Heart left ventricle (tissue), 16 donors: Measurements from ENCODE around the gene CHST9. TPM values are rescaled to one million over a fixed set of nuclear protein-coding genes. Genes with fewer than 3 reads are reported as not detected.

ENCODE experiments used
- ATAC-seq, 4 donors: fragments of 200-7000 bp; cut with Tn5 transposase; one replicate each; pipeline ENCODE4 v1.9.1; 2020 to 2022; ENCODE audit warnings: moderate library complexity in 4 of 4, mild to moderate bottlenecking in 3 of 4, moderate number of reproducible peaks in 1 of 4
- DNase-seq, 5 donors: peaks; one replicate each; pipeline ENCODE4 v3.0.0-alpha.2; 2020
- H3K27ac ChIP-seq, 12 donors: fragments of 200-600 bp; sonication (generic) in 4 of 12; one replicate each; pipeline versions ENCODE4 v1.5.0 to v1.8.0; 2016 to 2022; ENCODE audit warnings: mild to moderate bottlenecking in 2 of 12
- H3K27me3 ChIP-seq, 9 donors: fragments of 200-600 bp; sonication (generic) in 2 of 9; one replicate each; pipeline versions ENCODE4 v1.5.1 to v1.8.0; 2016 to 2022; ENCODE audit warnings: mild to moderate bottlenecking in 3 of 9
- H3K36me3 ChIP-seq, 9 donors: fragments of 200-600 bp; sonication (generic) in 2 of 9; one replicate each; pipeline versions ENCODE4 v1.5.0 to v1.8.0; 2018 to 2022; ENCODE audit warnings: mild to moderate bottlenecking in 2 of 9
- H3K4me1 ChIP-seq, 12 donors: fragments of 200-600 bp; sonication (generic) in 4 of 12; one replicate each; pipeline versions ENCODE4 v1.5.0 to v1.8.0; 2016 to 2022; ENCODE audit warnings: mild to moderate bottlenecking in 3 of 12
- H3K4me3 ChIP-seq, 12 donors: fragments of 200-600 bp; sonication (generic) in 4 of 12; one replicate each; pipeline versions ENCODE4 v1.5.0 to v1.8.0; 2017 to 2022; ENCODE audit warnings: mild to moderate bottlenecking in 9 of 12, moderate library complexity in 4 of 12
- H3K9me3 ChIP-seq, 12 donors: fragments of 200-600 bp; sonication (generic) in 4 of 12; one replicate each; pipeline versions ENCODE4 v1.5.0 to v1.8.0; 2016 to 2022; ENCODE audit warnings: mild to moderate bottlenecking in 1 of 12
- POLR2A ChIP-seq, 2 donors: fragments of 450-650 bp; IDR thresholded peaks; one replicate each; pipeline ENCODE4 v1.6.1; 2017; ENCODE audit warnings: antibody characterized with exemption in 2 of 2, mild to moderate bottlenecking in 2 of 2, moderate library complexity in 2 of 2
- WGBS, 4 donors: extraction: QIAGEN DNeasy Blood & Tissue Kit in 2 of 4; methylation state at CpG; one replicate each; pipeline versions ENCODE4 v1.1.5 to v1.1.7; 2013 to 2018; 5-methylcytosine and 5-hydroxymethylcytosine counted together
- intact Hi-C, 10 donors: fragments of 100-400 bp; cut with DNase I; formaldehyde crosslinking; loops; one replicate each; pipeline versions ENCODE4 v1.11.1 to v1.14.2; 2022
- polyA plus RNA-seq, 2 donors: library from polyadenylated mRNA; stranded (reverse); fragments of 200-250 nt; gene quantifications; one replicate each; pipeline ENCODE4 v1.2.3, GENCODE V29; 2013
- total RNA-seq, 9 donors: library from RNA; depleted of rRNA in 2 of 9; stranded (reverse); fragments of >200 nt in 2 of 9; fragmentation: NEBNext Ultra II Directional in 3 of 9; extraction: Animal tissue kit (Norgen Biotek cat#: 25700) in 3 of 9; gene quantifications; one replicate each; pipeline versions ENCODE4 v1.1.0 to v1.2.4, GENCODE V29; 2016 to 2023
- TF ChIP-seq, protein P1 (sequence below), 12 donors: fragments of 200-600 bp; sonication (generic) in 4 of 12; IDR thresholded peaks; one replicate each; pipeline versions ENCODE4 v1.5.0 to v1.8.0; 2018 to 2022; ENCODE audit warnings: antibody characterized with exemption in 12 of 12, mild to moderate bottlenecking in 5 of 12
- donor health status: ischemic (EF 13 %, LVEDD 7.1; RV severe dilation, severe dysfunction).
- donor health status: healthy with polysubstance abuse.
- donor health status: DM: no; HTN: yes; CAD: no.
- donor health status: DM: no; HTN: no; CAD: no.
- donor health status: ischemic (EF 25% LVEDD 6.9; RV normal size, moderate dysfunction).
- donor health status: ischemic (EF 25% LVEDD 5.7; RV mildly dilated, moderate dysfunction).
- donor health status: healthy.
- donor health status: DM: yes; HTN: yes; CAD: no.
- donor health status: ischemic (EF 35%, LVEDD 5.7; RV mildly dilated, moderate dysfunction).
- donor health status: nonischemic (EF 11% LVEDD 7.7; RV severe dilation, severe dysfunction).
- donor health status: DM: yes; HTN: yes; CAD: no.
- donor health status: PGD.
- donor health status: ischemic (EF 29% LVEDD 5.4; RV normal size, mild dysfunction).
- donor health status: nonischemic (EF 23%, LVEDD 6.1; RV moderate dilation, normal function).

Gene CHST9
- total and polyA plus RNA-seq, 11 donors, result 0.03 to 20.2 (median 4.1) TPM

DNA sequence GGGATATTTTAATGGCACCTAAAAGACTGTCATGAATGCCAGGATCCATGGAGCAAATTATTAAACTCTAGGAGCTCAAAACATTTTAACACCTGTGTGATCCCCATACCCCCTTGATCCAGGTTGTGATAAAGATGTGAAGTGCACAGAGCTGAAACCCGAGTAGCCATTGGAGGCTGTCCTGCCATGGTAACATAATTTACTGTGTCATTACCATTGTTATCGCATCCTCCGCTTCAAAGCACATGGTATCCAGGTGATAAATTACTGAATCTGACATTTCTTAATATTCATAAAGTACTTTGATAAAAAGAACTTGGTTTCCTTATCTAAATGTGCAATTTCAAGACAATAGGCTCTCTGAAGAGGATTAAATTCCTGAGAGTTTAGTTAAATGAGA lies 109.3 kb downstream of the CHST9 start:
- no peaks in the 10 kb centered on the region for H3K9me3 ChIP-seq
- H3K4me3 ChIP-seq, result no peak overlapping the region
- no peak overlapping the region for H3K27ac ChIP-seq
- no peak for ATAC-seq
- no peak for DNase-seq
- H3K27me3 ChIP-seq, result no peaks in the 10 kb centered on the region
- TF ChIP-seq POLR2A (IDR thresholded peaks at IDR 0.05), result no peak
- TF ChIP-seq, protein P1, sequence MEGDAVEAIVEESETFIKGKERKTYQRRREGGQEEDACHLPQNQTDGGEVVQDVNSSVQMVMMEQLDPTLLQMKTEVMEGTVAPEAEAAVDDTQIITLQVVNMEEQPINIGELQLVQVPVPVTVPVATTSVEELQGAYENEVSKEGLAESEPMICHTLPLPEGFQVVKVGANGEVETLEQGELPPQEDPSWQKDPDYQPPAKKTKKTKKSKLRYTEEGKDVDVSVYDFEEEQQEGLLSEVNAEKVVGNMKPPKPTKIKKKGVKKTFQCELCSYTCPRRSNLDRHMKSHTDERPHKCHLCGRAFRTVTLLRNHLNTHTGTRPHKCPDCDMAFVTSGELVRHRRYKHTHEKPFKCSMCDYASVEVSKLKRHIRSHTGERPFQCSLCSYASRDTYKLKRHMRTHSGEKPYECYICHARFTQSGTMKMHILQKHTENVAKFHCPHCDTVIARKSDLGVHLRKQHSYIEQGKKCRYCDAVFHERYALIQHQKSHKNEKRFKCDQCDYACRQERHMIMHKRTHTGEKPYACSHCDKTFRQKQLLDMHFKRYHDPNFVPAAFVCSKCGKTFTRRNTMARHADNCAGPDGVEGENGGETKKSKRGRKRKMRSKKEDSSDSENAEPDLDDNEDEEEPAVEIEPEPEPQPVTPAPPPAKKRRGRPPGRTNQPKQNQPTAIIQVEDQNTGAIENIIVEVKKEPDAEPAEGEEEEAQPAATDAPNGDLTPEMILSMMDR (IDR thresholded peaks at IDR 0.05), result no peak
- H3K36me3 ChIP-seq, result no peaks in the 10 kb centered on the region
- H3K4me1 ChIP-seq, result no peaks in the 10 kb centered on the region
- intact Hi-C loops, result no loop called here
- WGBS, 4 donors, result 79 to 82% (median 80%) methylated on average over 3 of the region's 3 CpGs

GRCh38 chr18:27073404-27073830 lies 111.7 kb downstream of the CHST9 start:
- 67 to 81% (median 75%) methylated on average over 5 of the region's 5 CpGs for WGBS, 4 donors
- DNase-seq (no peak), ATAC-seq (no peak)
- H3K36me3 ChIP-seq, result no peaks in the 10 kb centered on the region
- intact Hi-C loops, result no loop called here
- H3K4me3 ChIP-seq, result no peak overlapping the region
- no peak overlapping the region for H3K27ac ChIP-seq
- no peaks in the 10 kb centered on the region for H3K27me3 ChIP-seq
- H3K4me1 ChIP-seq, result no peaks in the 10 kb centered on the region
- H3K9me3 ChIP-seq, result no peaks in the 10 kb centered on the region
- no peak for TF ChIP-seq POLR2A (IDR thresholded peaks at IDR 0.05)
- TF ChIP-seq, protein P1 (IDR thresholded peaks at IDR 0.05), result no peak

- peaks cover 0 to 11% (median 0%) of the 10 kb centered on the region in 12 donors for H3K4me1 ChIP-seq
- H3K27ac ChIP-seq, result peak overlapping the region in 4 of 12 donors; percentile 19 to 52 (median 40)
- no peak overlapping the region for H3K4me3 ChIP-seq
- TF ChIP-seq POLR2A (IDR thresholded peaks at IDR 0.05), result no peak
- TF ChIP-seq, protein P1 (IDR thresholded peaks at IDR 0.05), result no peak
- DNase-seq (peak in 1 of 5 donors; percentile 23), ATAC-seq (peak; percentile 68 to 92 (median 83))
- intact Hi-C loops, result no loop called here
- no peaks in the 10 kb centered on the region for H3K27me3 ChIP-seq
- no peaks in the 10 kb centered on the region for H3K9me3 ChIP-seq
- 63 to 89% (median 73%) methylated on average over 3 of the region's 3 CpGs for WGBS, 4 donors
- no peaks in the 10 kb centered on the region for H3K36me3 ChIP-seq
Observed at GRCh38 chr18:27064673-27065072, 120.4 kb downstream of the CHST9 start.

- Histone ChIP-seq H3K4me1 (peaks cover 0 to 20% (median 3%) of the 10 kb centered on the region in 12 donors), H3K4me3 (no peak overlapping the region), H3K36me3 (no peaks in the 10 kb centered on the region), H3K27me3 (no peaks in the 10 kb centered on the region), H3K9me3 (no peaks in the 10 kb centered on the region), H3K27ac (no peak overlapping the region)
- TF ChIP-seq POLR2A (IDR thresholded peaks at IDR 0.05), result no peak
- TF ChIP-seq, protein P1 (IDR thresholded peaks at IDR 0.05), result no peak
- no peak for DNase-seq
- no peak for ATAC-seq
- 58 to 90% (median 85%) methylated on average over 2 of the region's 2 CpGs for WGBS, 4 donors
- intact Hi-C loops, result no loop called here
Observed at GRCh38 chr18:27062802-27063201, 122.3 kb downstream of the CHST9 start.
